ENCODE measurements around the gene KLHL40. TPM values are rescaled to one million over a fixed set of nuclear protein-coding genes. Genes with fewer than 3 reads are reported as not detected.

KLHL40 gene
- polyA plus RNA-seq, 1 donor from 2014 or later: not detected

DNA sequence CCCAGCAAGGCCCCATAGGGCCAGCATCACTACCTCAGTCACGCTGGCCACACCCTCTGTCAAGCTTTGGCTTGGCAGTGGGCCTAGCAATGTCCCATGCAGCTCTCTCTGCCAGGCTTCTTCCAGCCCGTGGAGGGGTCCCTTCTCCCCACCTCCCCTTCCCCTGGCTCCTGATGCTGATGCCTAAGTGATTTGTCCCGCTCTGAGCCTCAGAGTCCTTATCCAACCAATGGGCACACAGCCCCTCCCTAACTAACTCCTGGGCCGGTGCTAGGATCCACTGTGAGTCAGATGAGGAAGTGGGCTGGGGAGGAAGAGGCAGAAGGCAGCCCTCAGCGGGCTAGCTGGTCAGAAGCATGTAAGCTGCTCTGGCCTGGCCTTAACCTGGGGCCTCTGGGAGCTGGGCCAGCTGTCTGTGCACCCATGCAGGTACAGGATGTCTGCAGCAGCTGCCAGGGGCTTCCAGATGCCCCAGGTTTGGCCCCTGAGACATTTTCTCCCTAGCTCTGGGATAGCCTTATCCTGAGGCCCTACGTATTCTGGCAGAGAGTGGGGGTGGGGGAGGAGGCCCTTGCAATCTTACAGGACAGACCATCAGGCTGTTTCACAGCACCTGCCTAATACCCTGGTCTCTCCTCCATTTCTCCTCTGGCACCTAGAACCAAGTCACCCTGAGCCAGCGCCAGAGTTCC is 32.6 kb upstream of the KLHL40 start:
- H3K9me2 ChIP-seq (ENCODE audit: insufficient read depth, low read length): no peaks in the 10 kb centered on the region
- no peak overlapping the region for H2AFZ ChIP-seq (ENCODE audit: low read depth, low read length)
- no peak overlapping the region for H3K4me3 ChIP-seq (ENCODE audit: low read length)
- no peak for TF ChIP-seq EP300 (conservative IDR thresholded peaks at IDR 0.05; ENCODE audit: poor library complexity, severe bottlenecking)
- TF ChIP-seq EZH2 (IDR thresholded peaks at IDR 0.05; ENCODE audit: borderline replicate concordance, insufficient read depth, low read length, poor library complexity, severe bottlenecking): no peak
- no peak for TF ChIP-seq MXI1 (conservative IDR thresholded peaks at IDR 0.05; ENCODE audit: poor library complexity, severe bottlenecking)
- TF ChIP-seq POLR2AphosphoS5 (IDR thresholded peaks at IDR 0.05): no peak
- TF ChIP-seq REST (IDR thresholded peaks at IDR 0.05; ENCODE audit: borderline replicate concordance): no peak
- TF ChIP-seq, protein P1, sequence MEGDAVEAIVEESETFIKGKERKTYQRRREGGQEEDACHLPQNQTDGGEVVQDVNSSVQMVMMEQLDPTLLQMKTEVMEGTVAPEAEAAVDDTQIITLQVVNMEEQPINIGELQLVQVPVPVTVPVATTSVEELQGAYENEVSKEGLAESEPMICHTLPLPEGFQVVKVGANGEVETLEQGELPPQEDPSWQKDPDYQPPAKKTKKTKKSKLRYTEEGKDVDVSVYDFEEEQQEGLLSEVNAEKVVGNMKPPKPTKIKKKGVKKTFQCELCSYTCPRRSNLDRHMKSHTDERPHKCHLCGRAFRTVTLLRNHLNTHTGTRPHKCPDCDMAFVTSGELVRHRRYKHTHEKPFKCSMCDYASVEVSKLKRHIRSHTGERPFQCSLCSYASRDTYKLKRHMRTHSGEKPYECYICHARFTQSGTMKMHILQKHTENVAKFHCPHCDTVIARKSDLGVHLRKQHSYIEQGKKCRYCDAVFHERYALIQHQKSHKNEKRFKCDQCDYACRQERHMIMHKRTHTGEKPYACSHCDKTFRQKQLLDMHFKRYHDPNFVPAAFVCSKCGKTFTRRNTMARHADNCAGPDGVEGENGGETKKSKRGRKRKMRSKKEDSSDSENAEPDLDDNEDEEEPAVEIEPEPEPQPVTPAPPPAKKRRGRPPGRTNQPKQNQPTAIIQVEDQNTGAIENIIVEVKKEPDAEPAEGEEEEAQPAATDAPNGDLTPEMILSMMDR (IDR thresholded peaks at IDR 0.05; ENCODE audit: poor library complexity, severe bottlenecking): no peak
- no peak for TF ChIP-seq SMC3 (conservative IDR thresholded peaks at IDR 0.05; ENCODE audit: poor library complexity)
- TF ChIP-seq RAD21 (conservative IDR thresholded peaks at IDR 0.05): no peak
- H3F3A ChIP-seq (ENCODE audit: insufficient read depth, low read length, poor library complexity, severe bottlenecking): no peaks in the 10 kb centered on the region
- H4K20me1 ChIP-seq (ENCODE audit: insufficient read depth): no peaks in the 10 kb centered on the region
- H3K27ac ChIP-seq (ENCODE audit: low read length): no peak overlapping the region
- H3K36me3 ChIP-seq (ENCODE audit: insufficient read depth, low read length): no peaks in the 10 kb centered on the region
- no peaks in the 10 kb centered on the region for H3K9me3 ChIP-seq (ENCODE audit: low read length)
- H3K27me3 ChIP-seq (ENCODE audit: insufficient read depth, low read depth, low read length): no peaks in the 10 kb centered on the region
- no peak overlapping the region for H3K4me2 ChIP-seq (ENCODE audit: low read length)
- no peak overlapping the region for H3K9ac ChIP-seq (ENCODE audit: low read length)
- no peaks in the 10 kb centered on the region for H3K79me2 ChIP-seq (replicated peaks; ENCODE audit: insufficient read depth, low read length)

DNA sequence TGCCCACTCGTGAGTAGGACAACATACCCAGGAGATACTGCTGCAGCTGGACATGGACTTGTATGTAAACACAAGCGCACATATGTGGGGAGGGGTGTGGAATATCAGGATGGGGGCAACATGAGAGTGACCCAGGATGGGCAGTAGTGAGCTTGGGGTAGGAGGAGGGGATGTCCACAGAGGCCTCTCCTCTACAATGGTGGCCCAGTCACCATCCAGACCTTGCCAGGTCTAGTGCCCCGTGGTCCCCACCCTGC is 32.1 kb upstream of the KLHL40 start:
- Histone ChIP-seq H3K79me2 (replicated peaks; ENCODE audit: insufficient read depth, low read length) (no peaks in the 10 kb centered on the region), H3K9me3 (ENCODE audit: low read length) (no peaks in the 10 kb centered on the region), H4K20me1 (ENCODE audit: insufficient read depth) (no peaks in the 10 kb centered on the region), H3K27ac (ENCODE audit: low read length) (no peak overlapping the region), H3K4me2 (ENCODE audit: low read length) (no peak overlapping the region), H3K36me3 (ENCODE audit: insufficient read depth, low read length) (no peaks in the 10 kb centered on the region), H3K4me3 (ENCODE audit: low read length) (peak overlapping the region; percentile 68), H3K9ac (ENCODE audit: low read length) (no peak overlapping the region), H3K27me3 (ENCODE audit: insufficient read depth, low read depth, low read length) (no peaks in the 10 kb centered on the region), H3F3A (ENCODE audit: insufficient read depth, low read length, poor library complexity, severe bottlenecking) (no peaks in the 10 kb centered on the region), H2AFZ (ENCODE audit: low read depth, low read length) (no peak overlapping the region), H3K9me2 (ENCODE audit: insufficient read depth, low read length) (no peaks in the 10 kb centered on the region)
- TF ChIP-seq MXI1 (conservative IDR thresholded peaks at IDR 0.05; ENCODE audit: poor library complexity, severe bottlenecking) (no peak), SMC3 (conservative IDR thresholded peaks at IDR 0.05; ENCODE audit: poor library complexity) (no peak), EP300 (conservative IDR thresholded peaks at IDR 0.05; ENCODE audit: poor library complexity, severe bottlenecking) (no peak), TAF1 (IDR thresholded peaks at IDR 0.05; ENCODE audit: low read depth) (no peak)
